Breast epithelium (tissue), 3 donors: ENCODE results near the gene UBA7.

Experiments
- CTCF ChIP-seq, 3 donors: fragments of 450-650 bp; IDR thresholded peaks; one replicate each; pipeline ENCODE4 v1.5.1; 2016 to 2017; ENCODE audit warnings: antibody characterized with exemption in 3 of 3, mild to moderate bottlenecking in 3 of 3, moderate library complexity in 3 of 3
- POLR2A ChIP-seq: fragments of 450-650 bp; IDR thresholded peaks from one replicate; pipeline ENCODE4 v1.6.1; 2016; ENCODE audit warnings: antibody characterized with exemption, mild to moderate bottlenecking, moderate library complexity
- POLR2AphosphoS5 ChIP-seq, 3 donors: sonication (generic); formaldehyde crosslinking; IDR thresholded peaks; one replicate each; pipeline ENCODE4 v1.6.1; 2017; ENCODE audit warnings: antibody characterized with exemption in 3 of 3

- TF ChIP-seq CTCF (IDR thresholded peaks at IDR 0.05), result no peak
- no peak for TF ChIP-seq POLR2AphosphoS5 (IDR thresholded peaks at IDR 0.05)
- TF ChIP-seq POLR2A, result no peak
Measured at GRCh38 chr3:49841126-49841696, 27.5 kb upstream of the UBA7 start.
